ENCODE data around the gene HSDL2. TPM values are rescaled to one million over a fixed set of nuclear protein-coding genes. Genes with fewer than 3 reads are reported as not detected.

Gene HSDL2
- total and polyA plus RNA-seq, 10 of the 15 experiments (the other 5 are each of a cell fraction or from before 2014, with no cell fraction given) = 20.9 to 46.1 (median 27.0) TPM

- FAIRE-seq (no peak), ATAC-seq (peak; percentile 92), DNase-seq (ENCODE audit: low read depth, low spot score) (peak; percentile 40)
- Histone ChIP-seq H3K27ac (ENCODE audit: control insufficient read depth, insufficient read depth) (peak within 1 kb of the TSS; percentile 54), H3K4me2 (ENCODE audit: control insufficient read depth, insufficient read depth) (peak within 1 kb of the TSS; percentile 85), H3K9me3 (replicated peaks; ENCODE audit: control insufficient read depth, insufficient read depth, low read length) (no peaks in the 10 kb centered on the region), H3K27me3 (replicated peaks in 1 of 2; ENCODE audit: control insufficient read depth in 2 of 2, insufficient read depth in 2 of 2, low read length in 1 of 2) (no peaks in the 10 kb centered on the region), H4K20me1 (ENCODE audit: control insufficient read depth, insufficient read depth) (no peaks in the 10 kb centered on the region), H2AFZ (ENCODE audit: control insufficient read depth, low read depth, low read length) (peak within 1 kb of the TSS; percentile 85), H3K36me3 (ENCODE audit: control insufficient read depth in 2 of 2, insufficient read depth in 2 of 2, low read length in 1 of 2) (no peaks in the 10 kb centered on the region), H3K79me2 (ENCODE audit: control insufficient read depth, insufficient read depth, low read length) (peaks cover 24% of the 10 kb centered on the region), H3K4me1 (ENCODE audit: control insufficient read depth, insufficient read depth, low read length) (no peaks in the 10 kb centered on the region), H3K9ac (ENCODE audit: control insufficient read depth, insufficient read depth, low read length) (peak within 1 kb of the TSS; percentile 69), H3K4me3 (peak within 1 kb of the TSS; percentile 70)
- RAD21 ChIA-PET (ENCODE audit: unreplicated experiment) = interaction anchor here (0.8 to 2.0 kb wide), 5 partner anchors 16 to 231 kb away, joined by 3 to 8 read pairs (median 3); partner anchors contain the start of genes HSDL2 and INIP
- SMC1A ChIA-PET (ENCODE audit: uncharacterized antibody, unreplicated experiment) = interaction anchor here (1.6 to 1.9 kb wide), 2 partner anchors 10 to 13 kb away, joined by 4 to 7 read pairs; no protein-coding TSS in a partner anchor
- WGBS (ENCODE audit: insufficient coverage, insufficient replicate concordance, low lambda C conversion rate, missing lambda C conversion rate) = under 1% methylated on average over 47 of the region's 93 CpGs
- POLR2A ChIA-PET = interaction anchor here (0.6 to 1.6 kb wide), 3 partner anchors 13 to 734 kb away, joined by 3 to 7 read pairs (median 5); partner anchors contain the start of gene INIP
- CTCF ChIA-PET = interaction anchor here (1.0 to 1.2 kb wide), 2 partner anchors 42 to 373 kb away, joined by 3 to 4 read pairs; no protein-coding TSS in a partner anchor
- in situ Hi-C loops (cut with MboI) (no loop called here), intact Hi-C loops (cut with micrococcal nuclease; ENCODE audit: unreplicated experiment) (loop anchor here (5.0 kb wide), 1 partner anchor 61 kb away; no protein-coding TSS in a partner anchor)
- TSS peak; percentile 80 for BruUV-seq (replicated peaks)
- TF ChIP-seq CEBPZ (IDR thresholded peaks at IDR 0.05; ENCODE audit: low read depth, low read length) = no peak
- no peak for TF ChIP-seq RCOR1 (conservative IDR thresholded peaks at IDR 0.05; ENCODE audit: low read depth, low read length)
- TF ChIP-seq STAT3 (IDR thresholded peaks at IDR 0.05; ENCODE audit: low read depth, low read length) = no peak
- no peak for TF ChIP-seq RBBP5 (conservative IDR thresholded peaks at IDR 0.05)
- no peak; the same call in none of the 2 replicates for TF ChIP-seq GATAD2B (conservative IDR thresholded peaks at IDR 0.05; ENCODE audit: low read depth)
- peak; percentile 83 for TF ChIP-seq TAF1 (IDR thresholded peaks at IDR 0.05; ENCODE audit: borderline replicate concordance, low read depth, low read length)
- TF ChIP-seq CBX3 (IDR thresholded peaks at IDR 0.05; ENCODE audit: borderline replicate concordance, low read depth) = no peak
- no peak for TF ChIP-seq TARDBP (IDR thresholded peaks at IDR 0.05; ENCODE audit: borderline replicate concordance)
- 0 out of 2 replicates have a peak, but pooled peaks have one; percentile 48 for TF ChIP-seq CBX5 (IDR thresholded peaks at IDR 0.05; ENCODE audit: low read depth)
- peak; percentile 78; the same call in 1 of the 2 replicates for TF ChIP-seq ZSCAN29 (IDR thresholded peaks at IDR 0.05)
- TF ChIP-seq ELK1 (IDR thresholded peaks at IDR 0.05; ENCODE audit: low read depth, low read length) = peak; percentile 48; the same call in 1 of the 2 replicates
- TF ChIP-seq ATF7 (IDR thresholded peaks at IDR 0.05; ENCODE audit: low read depth) = no peak
- no peak for TF ChIP-seq NFYA (IDR thresholded peaks at IDR 0.05; ENCODE audit: borderline replicate concordance, low read depth, low read length)
- no peak for TF ChIP-seq SPI1 (IDR thresholded peaks at IDR 0.05; ENCODE audit: borderline replicate concordance, insufficient read depth, low read depth, low read length)
- TF ChIP-seq BRCA1 (IDR thresholded peaks at IDR 0.05; ENCODE audit: low read depth, low read length) = no peak
- TF ChIP-seq SUZ12 (IDR thresholded peaks at IDR 0.05; ENCODE audit: unreplicated experiment) = no peak
- no peak for TF ChIP-seq ZBED1 (IDR thresholded peaks at IDR 0.05; ENCODE audit: borderline replicate concordance)
Measured at GRCh38 chr9:112486221-112487007, 106.5 kb downstream of the HSDL2 start, which contains the start of gene KIAA1958. KIAA1958 (plus strand) TSS chr9:112486827; CDS start chr9:112574081, 87,254 bp downstream.
